Measurements from ENCODE around the gene GALR2. TPM values are rescaled to one million over a fixed set of nuclear protein-coding genes. Genes with fewer than 3 reads are reported as not detected.

Gene GALR2
- polyA plus RNA-seq, 1 donor, result 0.93 TPM

DNA sequence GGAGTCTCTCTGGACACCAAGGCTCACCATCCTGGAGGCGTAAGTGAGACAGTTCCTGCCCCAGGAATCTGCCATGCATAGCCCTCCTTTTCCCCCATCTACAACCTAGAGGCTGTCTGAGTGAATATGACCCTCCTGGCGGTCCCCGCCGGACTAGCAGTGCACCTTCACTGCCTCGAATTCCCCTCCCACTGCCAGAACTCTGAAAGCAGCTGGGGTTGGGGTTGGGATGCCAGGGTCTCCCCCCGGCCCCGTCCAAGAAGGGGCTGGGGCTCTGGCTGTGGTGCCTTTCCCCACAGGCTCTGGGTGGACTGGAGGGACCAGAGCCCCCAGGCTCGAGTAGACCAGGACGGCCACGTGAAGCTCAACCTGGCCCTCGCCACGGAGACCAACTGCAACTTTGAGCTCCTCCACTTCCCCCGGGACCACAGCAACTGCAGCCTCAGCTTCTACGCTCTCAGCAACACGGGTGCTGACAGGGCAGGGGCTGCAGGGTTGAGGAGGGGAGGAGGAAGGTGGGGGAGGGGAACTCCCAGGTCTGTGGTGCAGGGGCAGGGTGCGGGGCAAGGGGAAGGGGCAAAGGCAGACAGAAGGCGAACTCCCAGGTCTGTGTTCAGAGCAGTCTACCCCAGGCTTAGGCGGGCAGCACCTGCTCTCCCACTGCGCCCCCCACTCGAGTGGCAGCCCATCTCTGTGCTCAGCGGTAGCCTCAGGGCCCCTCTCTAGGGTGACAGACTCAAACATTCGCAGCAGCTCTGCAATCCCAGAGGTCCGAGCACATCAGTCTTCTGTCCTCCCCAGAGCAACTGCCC is 5.6 kb downstream of the GALR2 start:
- DNase-seq, result no peak
- no peak overlapping the region for H3K27ac ChIP-seq (ENCODE audit: low read length)
- H3K4me3 ChIP-seq (ENCODE audit: low read length), result no peak overlapping the region
- H3K9me3 ChIP-seq (ENCODE audit: control insufficient read depth, low read depth, low read length), result peaks cover 4% of the 10 kb centered on the region
- H3K4me1 ChIP-seq (ENCODE audit: control insufficient read depth, insufficient read depth, low read length), result peaks cover 29% of the 10 kb centered on the region
- peaks cover 48% of the 10 kb centered on the region for H3K27me3 ChIP-seq (ENCODE audit: control insufficient read depth, insufficient read depth, low read length)
- no CpG with 5 or more reads among the region's 23 CpGs for WGBS (ENCODE audit: insufficient coverage, low lambda C conversion rate)
- H3K36me3 ChIP-seq (ENCODE audit: control insufficient read depth, insufficient read depth, low read length), result peaks cover 29% of the 10 kb centered on the region

DNA sequence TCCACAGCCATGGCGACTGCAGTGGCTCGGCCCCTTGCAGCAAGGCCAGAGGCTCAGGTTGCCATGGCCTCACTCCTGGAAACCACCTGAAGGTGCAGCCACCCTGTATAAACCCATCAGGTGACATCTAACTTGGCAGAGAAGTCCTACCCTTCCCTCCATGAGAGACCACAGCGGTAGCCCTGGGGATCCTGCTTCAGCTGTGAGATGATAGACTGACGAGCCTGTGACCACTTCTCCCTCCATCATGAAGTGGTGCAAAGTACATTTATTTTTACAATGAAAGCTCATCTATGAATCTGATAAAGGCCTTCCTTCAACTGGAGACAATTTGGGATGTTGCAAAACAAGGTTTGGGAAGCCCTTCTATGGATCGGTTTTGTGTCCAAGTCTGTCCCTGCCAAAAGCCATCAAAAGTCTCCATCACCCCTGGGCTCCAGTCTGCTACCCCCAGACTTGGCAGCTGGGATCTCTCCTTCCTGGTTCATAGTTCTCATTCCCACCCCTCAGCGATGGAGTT is 6.2 kb downstream of the GALR2 start:
- Histone ChIP-seq H3K4me3 (ENCODE audit: low read length) (no peak overlapping the region), H3K27me3 (ENCODE audit: control insufficient read depth, insufficient read depth, low read length) (peaks cover 41% of the 10 kb centered on the region), H3K27ac (ENCODE audit: low read length) (no peak overlapping the region), H3K36me3 (ENCODE audit: control insufficient read depth, insufficient read depth, low read length) (peaks cover 36% of the 10 kb centered on the region), H3K4me1 (ENCODE audit: control insufficient read depth, insufficient read depth, low read length) (peaks cover 22% of the 10 kb centered on the region), H3K9me3 (ENCODE audit: control insufficient read depth, low read depth, low read length) (peaks cover 4% of the 10 kb centered on the region)
- peak in 1 of 2 donors; percentile 16 for DNase-seq
- WGBS (ENCODE audit: insufficient coverage, low lambda C conversion rate), result no CpG with 5 or more reads among the region's 6 CpGs

DNA sequence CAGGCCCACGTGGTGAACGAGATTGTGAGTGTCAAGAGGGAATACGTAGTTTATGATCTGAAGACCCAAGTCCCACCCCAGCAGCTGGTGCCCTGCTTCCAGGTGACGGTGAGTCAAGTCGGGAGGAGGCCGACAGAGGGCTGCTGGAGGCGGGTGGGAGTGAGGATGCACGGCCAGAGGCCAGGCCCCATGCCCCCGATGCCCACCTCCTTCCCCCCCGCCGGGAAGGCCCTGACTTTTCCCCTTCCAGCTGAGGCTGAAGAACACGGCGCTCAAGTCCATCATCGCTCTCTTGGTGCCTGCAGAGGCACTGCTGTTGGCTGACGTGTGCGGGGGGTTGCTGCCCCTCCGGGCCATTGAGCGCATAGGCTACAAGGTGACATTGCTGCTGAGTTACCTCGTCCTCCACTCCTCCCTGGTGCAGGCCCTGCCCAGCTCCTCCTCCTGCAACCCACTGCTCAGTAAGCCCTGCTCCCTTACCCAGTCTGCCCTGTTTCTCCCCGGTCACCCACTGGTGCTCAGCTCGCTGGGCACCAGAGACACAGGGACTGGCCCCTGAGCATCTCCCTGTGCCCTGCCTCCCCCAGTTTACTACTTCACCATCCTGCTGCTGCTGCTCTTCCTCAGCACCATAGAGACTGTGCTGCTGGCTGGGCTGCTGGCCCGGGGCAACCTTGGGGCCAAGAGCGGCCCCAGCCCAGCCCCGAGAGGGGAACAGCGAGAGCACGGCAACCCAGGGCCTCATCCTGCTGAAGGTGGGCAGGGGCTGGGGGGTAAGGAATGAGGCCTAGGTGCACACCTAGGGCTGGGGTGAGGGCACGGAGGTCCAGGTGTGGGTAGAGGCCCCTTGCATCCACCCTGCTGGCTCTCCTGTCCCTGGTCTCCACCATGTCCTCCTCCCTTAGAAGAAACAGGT is 7.0 kb downstream of the GALR2 start:
- H3K27me3 ChIP-seq (ENCODE audit: control insufficient read depth, insufficient read depth, low read length), result peaks cover 34% of the 10 kb centered on the region
- DNase-seq, result peak in 1 of 2 donors; percentile 37
- no peak overlapping the region for H3K4me3 ChIP-seq (ENCODE audit: low read length)
- peaks cover under 1% of the 10 kb centered on the region for H3K9me3 ChIP-seq (ENCODE audit: control insufficient read depth, low read depth, low read length)
- WGBS (ENCODE audit: insufficient coverage, low lambda C conversion rate), result no CpG with 5 or more reads among the region's 27 CpGs
- peaks cover 18% of the 10 kb centered on the region for H3K4me1 ChIP-seq (ENCODE audit: control insufficient read depth, insufficient read depth, low read length)
- peaks cover 43% of the 10 kb centered on the region for H3K36me3 ChIP-seq (ENCODE audit: control insufficient read depth, insufficient read depth, low read length)
- no peak overlapping the region for H3K27ac ChIP-seq (ENCODE audit: low read length)

DNA sequence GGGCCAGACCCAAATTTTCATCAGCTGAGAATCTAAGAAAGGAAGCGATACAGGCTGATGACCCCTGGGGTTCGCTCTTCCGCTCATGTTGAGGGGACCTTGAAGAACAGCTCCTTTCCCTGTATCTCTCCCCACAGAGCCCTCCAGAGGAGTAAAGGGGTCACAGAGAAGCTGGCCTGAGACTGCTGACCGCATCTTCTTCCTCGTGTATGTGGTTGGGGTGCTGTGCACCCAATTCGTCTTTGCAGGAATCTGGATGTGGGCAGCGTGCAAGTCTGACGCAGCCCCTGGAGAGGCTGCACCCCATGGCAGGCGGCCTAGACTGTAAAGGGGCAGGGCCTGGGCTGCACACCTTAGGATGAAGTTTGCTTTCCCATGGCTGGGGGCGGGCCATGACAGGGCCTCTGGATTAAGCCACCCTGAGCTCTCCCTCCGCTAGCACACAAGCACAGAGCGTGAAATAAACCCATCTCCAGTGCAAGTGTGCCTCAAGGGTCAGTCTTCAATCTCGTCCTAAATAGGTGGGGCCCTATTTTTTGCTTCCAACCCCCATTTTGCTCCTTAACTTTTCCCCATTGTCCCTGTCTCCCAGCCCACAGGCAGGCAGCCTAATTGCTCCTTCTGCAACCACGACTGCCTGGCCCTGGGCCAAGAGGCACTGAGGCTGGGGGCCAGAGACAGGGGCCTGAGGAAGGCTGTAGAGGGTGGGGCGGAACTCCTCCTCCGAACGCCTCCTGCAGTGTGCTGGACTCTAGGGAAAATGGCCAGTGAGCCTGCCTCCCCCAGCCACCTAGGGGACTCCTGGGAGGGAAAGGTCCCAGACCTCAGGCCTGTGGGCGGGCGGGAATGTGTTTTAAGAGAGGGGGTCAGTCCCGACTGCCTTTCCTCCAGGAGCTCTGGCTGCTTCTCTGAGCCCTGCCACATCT is 8.0 kb downstream of the GALR2 start:
- H3K4me1 ChIP-seq (ENCODE audit: control insufficient read depth, insufficient read depth, low read length), result peaks cover 16% of the 10 kb centered on the region
- H3K4me3 ChIP-seq (ENCODE audit: low read length), result no peak overlapping the region
- no peaks in the 10 kb centered on the region for H3K9me3 ChIP-seq (ENCODE audit: control insufficient read depth, low read depth, low read length)
- no peak overlapping the region for H3K27ac ChIP-seq (ENCODE audit: low read length)
- peaks cover 24% of the 10 kb centered on the region for H3K27me3 ChIP-seq (ENCODE audit: control insufficient read depth, insufficient read depth, low read length)
- no peak for DNase-seq
- WGBS (ENCODE audit: insufficient coverage, low lambda C conversion rate), result no CpG with 5 or more reads among the region's 20 CpGs
- H3K36me3 ChIP-seq (ENCODE audit: control insufficient read depth, insufficient read depth, low read length), result peaks cover 53% of the 10 kb centered on the region

DNA sequence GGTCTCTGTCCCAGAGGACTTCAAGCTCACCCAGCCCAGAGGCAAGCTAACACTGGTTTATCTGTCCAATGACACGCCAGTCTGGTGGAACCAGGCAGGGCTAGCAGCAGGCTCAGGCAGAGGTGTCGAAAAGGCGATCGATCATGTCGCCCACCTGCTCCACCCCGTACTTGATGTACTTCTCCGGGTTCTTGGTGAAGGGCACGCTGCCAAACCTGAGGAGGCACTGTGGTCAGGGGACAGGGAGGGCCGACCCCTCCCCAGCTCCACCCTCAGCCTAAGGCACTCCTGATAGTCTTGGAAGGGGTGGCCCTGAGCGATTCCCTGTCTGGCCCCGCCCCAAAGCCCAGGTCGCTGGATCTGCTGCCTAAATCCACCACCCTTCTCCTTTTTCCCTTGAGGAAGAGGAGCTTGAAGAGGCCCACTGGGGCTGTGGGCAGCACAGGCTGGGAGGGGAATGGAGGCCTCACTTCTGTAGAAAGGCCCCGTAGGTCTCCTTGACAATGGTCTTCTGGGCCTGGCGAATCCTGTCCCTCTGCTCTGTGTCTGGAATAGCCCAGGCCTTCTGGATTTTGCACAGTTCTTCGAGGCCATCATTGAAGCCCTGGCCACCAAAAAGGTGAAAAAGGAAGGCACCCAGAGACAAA is 9.1 kb downstream of the GALR2 start:
- WGBS (ENCODE audit: insufficient coverage, low lambda C conversion rate), result no CpG with 5 or more reads among the region's 15 CpGs
- Histone ChIP-seq H3K36me3 (ENCODE audit: control insufficient read depth, insufficient read depth, low read length) (peaks cover 64% of the 10 kb centered on the region), H3K9me3 (ENCODE audit: control insufficient read depth, low read depth, low read length) (no peaks in the 10 kb centered on the region), H3K4me1 (ENCODE audit: control insufficient read depth, insufficient read depth, low read length) (peaks cover 16% of the 10 kb centered on the region), H3K27me3 (ENCODE audit: control insufficient read depth, insufficient read depth, low read length) (peaks cover 13% of the 10 kb centered on the region), H3K4me3 (ENCODE audit: low read length) (no peak overlapping the region), H3K27ac (ENCODE audit: low read length) (no peak overlapping the region)
- DNase-seq, result no peak

DNA sequence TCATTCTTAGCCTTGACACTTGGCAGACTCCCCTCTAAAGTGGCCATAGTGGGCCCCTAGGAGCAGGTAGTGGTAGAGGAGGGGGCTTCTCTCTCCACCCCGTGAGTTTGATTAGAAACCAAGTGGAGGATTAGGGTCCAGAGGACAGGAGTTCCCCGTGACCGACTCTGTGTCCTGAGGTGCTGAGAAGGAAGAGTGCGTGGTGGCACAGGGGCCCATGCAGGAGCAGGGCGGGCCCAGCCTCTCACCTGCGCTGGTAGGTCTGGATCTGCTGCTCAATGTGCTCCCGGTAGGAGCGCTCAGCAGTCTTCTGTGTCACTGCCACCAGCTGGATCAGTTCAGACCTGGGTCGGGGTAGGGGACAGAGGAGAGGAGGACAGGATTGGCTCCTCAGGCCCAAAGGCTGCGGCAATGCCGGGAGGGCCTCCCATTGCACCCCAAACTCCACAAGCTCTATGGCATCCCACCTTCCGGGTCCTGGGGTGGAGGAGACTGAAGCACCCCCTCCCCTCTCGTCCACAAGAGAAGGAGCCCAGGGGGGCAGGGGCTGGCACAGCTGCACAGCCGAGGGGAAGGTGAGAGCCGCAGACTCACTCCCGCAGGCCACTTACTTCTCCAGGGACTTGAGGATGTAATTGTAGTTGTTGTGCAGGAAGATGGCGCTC is 10.6 kb downstream of the GALR2 start:
- DNase-seq, result no peak
- Histone ChIP-seq H3K27ac (ENCODE audit: low read length) (no peak overlapping the region), H3K9me3 (ENCODE audit: control insufficient read depth, low read depth, low read length) (no peaks in the 10 kb centered on the region), H3K4me3 (ENCODE audit: low read length) (no peak overlapping the region), H3K27me3 (ENCODE audit: control insufficient read depth, insufficient read depth, low read length) (no peaks in the 10 kb centered on the region), H3K4me1 (ENCODE audit: control insufficient read depth, insufficient read depth, low read length) (peaks cover under 1% of the 10 kb centered on the region), H3K36me3 (ENCODE audit: control insufficient read depth, insufficient read depth, low read length) (peaks cover 80% of the 10 kb centered on the region)
- WGBS (ENCODE audit: insufficient coverage, low lambda C conversion rate), result no CpG with 5 or more reads among the region's 17 CpGs

DNA sequence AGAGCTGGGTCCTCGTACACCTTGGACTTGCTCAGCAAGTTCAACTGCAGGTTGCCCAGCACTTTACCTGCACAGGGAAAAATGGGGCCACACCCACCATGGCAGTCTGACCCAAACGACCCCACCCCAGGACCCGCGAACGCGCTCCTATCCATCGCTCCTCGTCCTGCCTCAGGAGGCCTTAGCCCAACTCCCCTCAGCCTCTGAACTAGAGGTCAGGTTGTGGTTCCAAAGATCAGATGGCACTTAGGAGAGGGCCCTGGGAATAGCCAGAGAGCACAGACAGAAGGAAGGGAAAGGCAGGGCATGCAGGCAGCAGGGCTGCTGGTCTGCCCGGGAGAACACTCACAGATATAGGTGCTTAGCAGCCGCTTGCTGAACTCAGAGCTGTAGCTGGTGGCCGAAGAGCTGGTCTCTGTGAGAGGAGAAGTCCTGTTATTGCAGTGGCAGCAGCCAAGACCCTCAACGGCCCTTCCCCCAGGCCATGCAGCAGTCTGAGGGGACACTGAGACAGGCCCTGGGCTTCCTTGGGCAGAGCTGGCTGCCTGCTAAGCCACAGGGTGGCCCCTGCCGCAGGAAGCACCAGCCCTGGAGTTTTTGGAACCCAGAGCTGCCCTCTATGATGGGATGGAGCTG is 11.3 kb downstream of the GALR2 start:
- no CpG with 5 or more reads among the region's 13 CpGs for WGBS (ENCODE audit: insufficient coverage, low lambda C conversion rate)
- Histone ChIP-seq H3K4me1 (ENCODE audit: control insufficient read depth, insufficient read depth, low read length) (no peaks in the 10 kb centered on the region), H3K27ac (ENCODE audit: low read length) (no peak overlapping the region), H3K27me3 (ENCODE audit: control insufficient read depth, insufficient read depth, low read length) (no peaks in the 10 kb centered on the region), H3K9me3 (ENCODE audit: control insufficient read depth, low read depth, low read length) (no peaks in the 10 kb centered on the region), H3K36me3 (ENCODE audit: control insufficient read depth, insufficient read depth, low read length) (peaks cover 86% of the 10 kb centered on the region), H3K4me3 (ENCODE audit: low read length) (no peak overlapping the region)
- DNase-seq, result no peak

DNA sequence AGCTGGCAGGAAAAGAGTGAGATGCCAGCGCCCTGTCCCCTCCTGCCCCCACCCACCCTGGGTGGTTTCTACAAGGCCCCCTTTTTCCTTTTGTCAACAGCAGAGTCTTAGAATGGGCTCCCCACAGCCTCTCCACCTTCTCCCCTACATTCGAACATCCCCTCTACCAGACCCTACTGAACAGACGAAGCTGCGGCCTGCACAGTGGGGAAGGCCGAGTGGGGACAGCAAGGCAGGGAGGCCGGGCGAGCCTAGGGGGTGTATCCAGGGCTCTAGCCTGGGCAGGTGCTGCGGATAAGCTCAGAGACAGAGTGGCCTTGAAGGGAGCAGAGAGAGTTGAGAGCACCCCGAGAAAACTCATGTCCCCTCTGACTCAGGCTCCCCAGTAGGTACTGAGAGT is 11.8 kb downstream of the GALR2 start:
- Histone ChIP-seq H3K27me3 (ENCODE audit: control insufficient read depth, insufficient read depth, low read length) (no peaks in the 10 kb centered on the region), H3K9me3 (ENCODE audit: control insufficient read depth, low read depth, low read length) (no peaks in the 10 kb centered on the region), H3K36me3 (ENCODE audit: control insufficient read depth, insufficient read depth, low read length) (peaks cover 91% of the 10 kb centered on the region), H3K4me3 (ENCODE audit: low read length) (no peak overlapping the region), H3K27ac (ENCODE audit: low read length) (no peak overlapping the region), H3K4me1 (ENCODE audit: control insufficient read depth, insufficient read depth, low read length) (no peaks in the 10 kb centered on the region)
- WGBS (ENCODE audit: insufficient coverage, low lambda C conversion rate), result no CpG with 5 or more reads among the region's 9 CpGs
- DNase-seq, result no peak

DNA sequence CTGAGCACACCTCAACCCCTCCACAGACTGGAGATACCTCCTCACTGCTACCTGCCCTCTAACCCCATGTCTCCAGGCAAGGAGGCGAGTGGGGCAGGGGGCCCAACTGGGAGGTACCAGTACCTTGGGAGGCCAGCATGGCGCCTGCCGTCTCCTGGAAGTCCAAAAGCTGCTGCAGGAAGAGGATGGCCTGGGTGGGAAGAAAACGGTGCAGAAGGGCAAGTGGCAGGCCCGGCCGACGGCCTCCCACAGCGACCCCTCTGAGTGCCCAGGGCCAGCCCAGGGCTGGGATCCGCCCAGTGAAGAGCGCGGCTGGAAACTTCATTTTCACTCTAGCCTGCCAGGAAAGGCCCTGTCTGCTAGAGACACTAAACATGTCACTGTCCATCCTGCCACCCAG is 12.9 kb downstream of the GALR2 start:
- Histone ChIP-seq H3K27me3 (ENCODE audit: control insufficient read depth, insufficient read depth, low read length) (no peaks in the 10 kb centered on the region), H3K9me3 (ENCODE audit: control insufficient read depth, low read depth, low read length) (no peaks in the 10 kb centered on the region), H3K36me3 (ENCODE audit: control insufficient read depth, insufficient read depth, low read length) (peaks cover 97% of the 10 kb centered on the region), H3K27ac (ENCODE audit: low read length) (no peak overlapping the region), H3K4me3 (ENCODE audit: low read length) (no peak overlapping the region), H3K4me1 (ENCODE audit: control insufficient read depth, insufficient read depth, low read length) (no peaks in the 10 kb centered on the region)
- no CpG with 5 or more reads among the region's 11 CpGs for WGBS (ENCODE audit: insufficient coverage, low lambda C conversion rate)
- no peak for DNase-seq
